ENCODE results near the gene MYH10. TPM values are rescaled to one million over a fixed set of nuclear protein-coding genes. Genes with fewer than 3 reads are reported as not detected.

The MYH10 gene
- total and polyA plus RNA-seq, 4 donors: 9.1 to 79.1 (median 25.9) TPM

- no peaks in the 10 kb centered on the region for H3K27me3 ChIP-seq (ENCODE audit: control insufficient read depth in 4 of 4, insufficient read depth in 4 of 4, low read length in 3 of 4)
- no peaks in the 10 kb centered on the region for H3K9me3 ChIP-seq (ENCODE audit: control insufficient read depth in 4 of 4, low read length in 3 of 4)
- H3K9ac ChIP-seq (ENCODE audit: low read depth in 1 of 2, low read length in 2 of 2): no peak overlapping the region
- H3K27ac ChIP-seq (ENCODE audit: low read depth in 1 of 2, low read length in 2 of 2): no peak overlapping the region
- peaks cover 0 to 3% (median 0%) of the 10 kb centered on the region in 4 donors for H3K4me1 ChIP-seq (ENCODE audit: control insufficient read depth in 4 of 4, insufficient read depth in 4 of 4, low read length in 3 of 4)
- no peak for DNase-seq (ENCODE audit: low spot score)
- no peak overlapping the region for H3K4me3 ChIP-seq (ENCODE audit: low read depth in 1 of 3, low read length in 3 of 3)
- WGBS: 96% methylated on average over 7 of the region's 7 CpGs
- no peaks in the 10 kb centered on the region for H3K36me3 ChIP-seq (ENCODE audit: control insufficient read depth in 4 of 4, insufficient read depth in 3 of 4, low read depth in 1 of 4, low read length in 3 of 4)
- TF ChIP-seq ZBTB33 (IDR thresholded peaks at IDR 0.05) (no peak), FOXA2 (IDR thresholded peaks at IDR 0.05) (no peak), GABPA (IDR thresholded peaks at IDR 0.05 in 1 of 2, conservative IDR thresholded peaks at IDR 0.05 in 1 of 2) (no peak), TAF1 (conservative IDR thresholded peaks at IDR 0.05) (no peak), FOXA1 (IDR thresholded peaks at IDR 0.05) (no peak), YY1 (IDR thresholded peaks at IDR 0.05) (no peak), HNF4G (IDR thresholded peaks at IDR 0.05) (no peak)
- TF ChIP-seq, protein P1, sequence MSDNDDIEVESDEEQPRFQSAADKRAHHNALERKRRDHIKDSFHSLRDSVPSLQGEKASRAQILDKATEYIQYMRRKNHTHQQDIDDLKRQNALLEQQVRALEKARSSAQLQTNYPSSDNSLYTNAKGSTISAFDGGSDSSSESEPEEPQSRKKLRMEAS (IDR thresholded peaks at IDR 0.05): no peak
- TF ChIP-seq, protein P2, sequence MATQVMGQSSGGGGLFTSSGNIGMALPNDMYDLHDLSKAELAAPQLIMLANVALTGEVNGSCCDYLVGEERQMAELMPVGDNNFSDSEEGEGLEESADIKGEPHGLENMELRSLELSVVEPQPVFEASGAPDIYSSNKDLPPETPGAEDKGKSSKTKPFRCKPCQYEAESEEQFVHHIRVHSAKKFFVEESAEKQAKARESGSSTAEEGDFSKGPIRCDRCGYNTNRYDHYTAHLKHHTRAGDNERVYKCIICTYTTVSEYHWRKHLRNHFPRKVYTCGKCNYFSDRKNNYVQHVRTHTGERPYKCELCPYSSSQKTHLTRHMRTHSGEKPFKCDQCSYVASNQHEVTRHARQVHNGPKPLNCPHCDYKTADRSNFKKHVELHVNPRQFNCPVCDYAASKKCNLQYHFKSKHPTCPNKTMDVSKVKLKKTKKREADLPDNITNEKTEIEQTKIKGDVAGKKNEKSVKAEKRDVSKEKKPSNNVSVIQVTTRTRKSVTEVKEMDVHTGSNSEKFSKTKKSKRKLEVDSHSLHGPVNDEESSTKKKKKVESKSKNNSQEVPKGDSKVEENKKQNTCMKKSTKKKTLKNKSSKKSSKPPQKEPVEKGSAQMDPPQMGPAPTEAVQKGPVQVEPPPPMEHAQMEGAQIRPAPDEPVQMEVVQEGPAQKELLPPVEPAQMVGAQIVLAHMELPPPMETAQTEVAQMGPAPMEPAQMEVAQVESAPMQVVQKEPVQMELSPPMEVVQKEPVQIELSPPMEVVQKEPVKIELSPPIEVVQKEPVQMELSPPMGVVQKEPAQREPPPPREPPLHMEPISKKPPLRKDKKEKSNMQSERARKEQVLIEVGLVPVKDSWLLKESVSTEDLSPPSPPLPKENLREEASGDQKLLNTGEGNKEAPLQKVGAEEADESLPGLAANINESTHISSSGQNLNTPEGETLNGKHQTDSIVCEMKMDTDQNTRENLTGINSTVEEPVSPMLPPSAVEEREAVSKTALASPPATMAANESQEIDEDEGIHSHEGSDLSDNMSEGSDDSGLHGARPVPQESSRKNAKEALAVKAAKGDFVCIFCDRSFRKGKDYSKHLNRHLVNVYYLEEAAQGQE (IDR thresholded peaks at IDR 0.05): no peak
Measured at GRCh38 chr17:8647956-8648355, 17.4 kb upstream of the MYH10 start.

- 78% methylated on average over 7 of the region's 7 CpGs for WGBS
- H3K4me1 ChIP-seq (ENCODE audit: control insufficient read depth in 4 of 4, insufficient read depth in 4 of 4, low read length in 3 of 4): peaks cover 0 to 3% (median 0%) of the 10 kb centered on the region in 4 donors
- no peaks in the 10 kb centered on the region for H3K9me3 ChIP-seq (ENCODE audit: control insufficient read depth in 4 of 4, low read length in 3 of 4)
- no peak overlapping the region for H3K4me3 ChIP-seq (ENCODE audit: low read depth in 1 of 3, low read length in 3 of 3)
- no peaks in the 10 kb centered on the region for H3K36me3 ChIP-seq (ENCODE audit: control insufficient read depth in 4 of 4, insufficient read depth in 3 of 4, low read depth in 1 of 4, low read length in 3 of 4)
- H3K9ac ChIP-seq (ENCODE audit: low read depth in 1 of 2, low read length in 2 of 2): no peak overlapping the region
- TF ChIP-seq GABPA (IDR thresholded peaks at IDR 0.05 in 1 of 2, conservative IDR thresholded peaks at IDR 0.05 in 1 of 2) (no peak), JUND (IDR thresholded peaks at IDR 0.05) (no peak), RXRA (IDR thresholded peaks at IDR 0.05) (no peak), HNF4A (conservative IDR thresholded peaks at IDR 0.05) (no peak), ZBTB33 (IDR thresholded peaks at IDR 0.05) (no peak), YY1 (IDR thresholded peaks at IDR 0.05) (no peak), HNF4G (IDR thresholded peaks at IDR 0.05) (no peak)
- TF ChIP-seq, protein P2 (IDR thresholded peaks at IDR 0.05): no peak
- TF ChIP-seq, protein P1 (IDR thresholded peaks at IDR 0.05): no peak
- TF ChIP-seq, protein P3, sequence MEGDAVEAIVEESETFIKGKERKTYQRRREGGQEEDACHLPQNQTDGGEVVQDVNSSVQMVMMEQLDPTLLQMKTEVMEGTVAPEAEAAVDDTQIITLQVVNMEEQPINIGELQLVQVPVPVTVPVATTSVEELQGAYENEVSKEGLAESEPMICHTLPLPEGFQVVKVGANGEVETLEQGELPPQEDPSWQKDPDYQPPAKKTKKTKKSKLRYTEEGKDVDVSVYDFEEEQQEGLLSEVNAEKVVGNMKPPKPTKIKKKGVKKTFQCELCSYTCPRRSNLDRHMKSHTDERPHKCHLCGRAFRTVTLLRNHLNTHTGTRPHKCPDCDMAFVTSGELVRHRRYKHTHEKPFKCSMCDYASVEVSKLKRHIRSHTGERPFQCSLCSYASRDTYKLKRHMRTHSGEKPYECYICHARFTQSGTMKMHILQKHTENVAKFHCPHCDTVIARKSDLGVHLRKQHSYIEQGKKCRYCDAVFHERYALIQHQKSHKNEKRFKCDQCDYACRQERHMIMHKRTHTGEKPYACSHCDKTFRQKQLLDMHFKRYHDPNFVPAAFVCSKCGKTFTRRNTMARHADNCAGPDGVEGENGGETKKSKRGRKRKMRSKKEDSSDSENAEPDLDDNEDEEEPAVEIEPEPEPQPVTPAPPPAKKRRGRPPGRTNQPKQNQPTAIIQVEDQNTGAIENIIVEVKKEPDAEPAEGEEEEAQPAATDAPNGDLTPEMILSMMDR (IDR thresholded peaks at IDR 0.05; ENCODE audit: low read depth, low read length, missing input control): no peak
- TF ChIP-seq, protein P4, sequence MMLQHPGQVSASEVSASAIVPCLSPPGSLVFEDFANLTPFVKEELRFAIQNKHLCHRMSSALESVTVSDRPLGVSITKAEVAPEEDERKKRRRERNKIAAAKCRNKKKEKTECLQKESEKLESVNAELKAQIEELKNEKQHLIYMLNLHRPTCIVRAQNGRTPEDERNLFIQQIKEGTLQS (IDR thresholded peaks at IDR 0.05): no peak
- H3K27ac ChIP-seq (ENCODE audit: low read depth in 1 of 2, low read length in 2 of 2): no peak overlapping the region
- no peak for DNase-seq (ENCODE audit: low spot score)
- no peaks in the 10 kb centered on the region for H3K27me3 ChIP-seq (ENCODE audit: control insufficient read depth in 4 of 4, insufficient read depth in 4 of 4, low read length in 3 of 4)
Measured at GRCh38 chr17:8647202-8647601, 16.7 kb upstream of the MYH10 start.

Data from liver (tissue), 9 donors.